GM23338 (cell line): ENCODE measurements around the gene BZW2. TPM values are rescaled to one million over a fixed set of nuclear protein-coding genes. Genes with fewer than 3 reads are reported as not detected.

Source experiments
- ATAC-seq: fragments of 200-7000 bp; cut with Tn5 transposase; 3 replicates; pipeline ENCODE4 v1.9.1; 2020
- DNase-seq: peaks from one replicate; pipeline ENCODE4 v3.0.0-alpha.2; 2015; ENCODE audit warnings: low spot score
- H2AFZ ChIP-seq: fragments of 200-600 bp; sonication (generic); 2 replicates; pipeline ENCODE4 v1.8.0; 2016; ENCODE audit warnings: antibody characterized with exemption, mild to moderate bottlenecking, moderate library complexity
- H3F3A ChIP-seq: fragments of 200-600 bp; sonication (generic); replicated peaks from 2 replicates; pipeline ENCODE4 v1.8.0; 2017; ENCODE audit warnings: antibody characterized with exemption, mixed run types, low read depth
- H3K27ac ChIP-seq: fragments of 200-600 bp; sonication (generic); 2 replicates; pipeline ENCODE4 v1.6.1; 2016; ENCODE audit warnings: low read depth
- H3K27me3 ChIP-seq: fragments of 200-600 bp; sonication (generic); 2 replicates; pipeline ENCODE4 v1.8.0; 2016; ENCODE audit warnings: mild to moderate bottlenecking, mixed run types, moderate library complexity; ENCODE audit not compliant: insufficient read depth
- H3K36me3 ChIP-seq: fragments of 200-600 bp; sonication (generic); 2 replicates; pipeline ENCODE4 v1.8.0; 2016; ENCODE audit warnings: mild to moderate bottlenecking; ENCODE audit not compliant: insufficient read depth
- H3K4me1 ChIP-seq: fragments of 200-600 bp; sonication (generic); 2 replicates; pipeline ENCODE4 v1.8.0; 2016; ENCODE audit warnings: mild to moderate bottlenecking, moderate library complexity; ENCODE audit not compliant: insufficient read depth
- H3K4me2 ChIP-seq: fragments of 200-600 bp; sonication (generic); 2 replicates; pipeline ENCODE4 v1.7.1; 2017; ENCODE audit warnings: mixed run types
- H3K4me3 ChIP-seq: fragments of 200-600 bp; sonication (generic); 2 replicates; pipeline ENCODE4 v1.6.1; 2016; ENCODE audit warnings: mixed run types
- H3K79me2 ChIP-seq: fragments of 200-600 bp; sonication (generic); replicated peaks from 2 replicates; pipeline ENCODE4 v1.8.0; 2017; ENCODE audit warnings: mild to moderate bottlenecking; ENCODE audit not compliant: insufficient read depth
- H3K9me2 ChIP-seq: fragments of 200-600 bp; sonication (generic); 2 replicates; pipeline ENCODE4 v1.8.0; 2017; ENCODE audit not compliant: insufficient read depth
- H4K20me1 ChIP-seq: fragments of 200-600 bp; sonication (generic); replicated peaks from 2 replicates; pipeline ENCODE4 v1.8.0; 2017; ENCODE audit warnings: mild to moderate bottlenecking; ENCODE audit not compliant: insufficient read depth
- H3K27ac Mint-ChIP-seq: 2 replicates; pipeline ENCODE4 v1.8.0; 2020; ENCODE audit warnings: inconsistent platforms, mild to moderate bottlenecking, moderate library complexity, mixed read lengths
- H3K27me3 Mint-ChIP-seq: 3 replicates; pipeline ENCODE4 v1.8.0; 2022; ENCODE audit warnings: low read depth, mild to moderate bottlenecking, moderate library complexity, mixed read lengths, inconsistent platforms; ENCODE audit not compliant: insufficient read depth, poor library complexity
- H3K36me3 Mint-ChIP-seq: 3 replicates; pipeline ENCODE4 v1.8.0; 2021; ENCODE audit warnings: low read depth, mild to moderate bottlenecking, inconsistent platforms, moderate library complexity, mixed read lengths
- H3K4me1 Mint-ChIP-seq: 3 replicates; pipeline ENCODE4 v1.8.0; 2020; ENCODE audit warnings: mild to moderate bottlenecking, inconsistent platforms, mixed read lengths
- H3K4me3 Mint-ChIP-seq: 3 replicates; pipeline ENCODE4 v1.8.0; 2021; ENCODE audit warnings: moderate library complexity, mild to moderate bottlenecking, inconsistent platforms, mixed read lengths
- H3K9me3 Mint-ChIP-seq: 3 replicates; pipeline ENCODE4 v1.8.0; 2020; ENCODE audit warnings: moderate library complexity, mild to moderate bottlenecking, inconsistent platforms, mixed read lengths
- CREB1 ChIP-seq: fragments of 250-450 bp; sonication (Bioruptor Pico); IDR thresholded peaks from 2 replicates; pipeline ENCODE4 v1.5.0; 2020; ENCODE audit warnings: low read depth, mild to moderate bottlenecking, moderate library complexity
- EZH2phosphoT487 ChIP-seq: fragments of 200-600 bp; sonication (generic); IDR thresholded peaks from one replicate; pipeline ENCODE4 v1.8.1; 2018; ENCODE audit warnings: antibody characterized with exemption; ENCODE audit not compliant: unreplicated experiment
- JUNB ChIP-seq: IDR thresholded peaks from one replicate; pipeline ENCODE4 v1.6.1; 2016; ENCODE audit warnings: antibody characterized with exemption; ENCODE audit not compliant: unreplicated experiment
- NANOG ChIP-seq: IDR thresholded peaks from 2 replicates; pipeline ENCODE4 v1.6.1; 2016; ENCODE audit warnings: antibody characterized with exemption, borderline replicate concordance
- POLR2AphosphoS5 ChIP-seq: IDR thresholded peaks from 2 replicates; pipeline ENCODE4 v1.6.1; 2016; ENCODE audit warnings: antibody characterized with exemption, low read depth
- STAT1 ChIP-seq: IDR thresholded peaks from one replicate; pipeline ENCODE4 v1.6.1; 2016; ENCODE audit warnings: antibody characterized with exemption; ENCODE audit not compliant: unreplicated experiment
- ZNF114 ChIP-seq: fragments of 250-450 bp; sonication (Bioruptor Pico); IDR thresholded peaks from 2 replicates; pipeline ENCODE4 v1.5.0; 2020; ENCODE audit warnings: mild to moderate bottlenecking, moderate library complexity
- ZNF331 ChIP-seq: fragments of 250-450 bp; sonication (Bioruptor Pico); IDR thresholded peaks from 2 replicates; pipeline ENCODE4 v1.5.0; 2020; ENCODE audit warnings: low read depth, mild to moderate bottlenecking, moderate library complexity
- polyA plus RNA-seq: library from polyadenylated mRNA; unstranded; fragments of >200 nt; fragmentation: Nextera tagmentation; extraction: Ambion mirVana; gene quantifications from 2 replicates; pipeline ENCODE4 v1.2.1, GENCODE V29; 2016
- total RNA-seq: library from RNA; depleted of rRNA; stranded (reverse); fragments of >200 nt; shearing (Covaris generic); gene quantifications from 2 replicates; pipeline ENCODE4 v1.2.3, GENCODE V29; 2014
- TF ChIP-seq, protein P1 (sequence below): IDR thresholded peaks from 2 replicates; pipeline ENCODE4 v1.6.1; 2016; ENCODE audit warnings: antibody characterized with exemption
- TF ChIP-seq, protein P2 (sequence below): fragments of 250-450 bp; sonication (Bioruptor Pico); IDR thresholded peaks from 2 replicates; pipeline ENCODE4 v1.5.0; 2020; ENCODE audit warnings: mild to moderate bottlenecking, moderate library complexity
- TF ChIP-seq, protein P3 (sequence below): IDR thresholded peaks from one replicate; pipeline ENCODE4 v1.6.1; 2018; ENCODE audit warnings: antibody characterized with exemption; ENCODE audit not compliant: unreplicated experiment
- TF ChIP-seq, protein P4 (sequence below), 2 experiments: fragments of 200-600 bp in 1 of 2; sonication (generic) in 1 of 2; conservative IDR thresholded peaks; 2 replicates each; pipeline versions ENCODE4 v1.5.1 to v1.6.1; 2016 to 2017; ENCODE audit warnings: antibody characterized with exemption in 2 of 2, low read depth in 2 of 2, mild to moderate bottlenecking in 2 of 2, moderate library complexity in 1 of 2

Gene BZW2
- total and polyA plus RNA-seq, 2 experiments from 2014 or later = 88.8 to 108 TPM

DNA sequence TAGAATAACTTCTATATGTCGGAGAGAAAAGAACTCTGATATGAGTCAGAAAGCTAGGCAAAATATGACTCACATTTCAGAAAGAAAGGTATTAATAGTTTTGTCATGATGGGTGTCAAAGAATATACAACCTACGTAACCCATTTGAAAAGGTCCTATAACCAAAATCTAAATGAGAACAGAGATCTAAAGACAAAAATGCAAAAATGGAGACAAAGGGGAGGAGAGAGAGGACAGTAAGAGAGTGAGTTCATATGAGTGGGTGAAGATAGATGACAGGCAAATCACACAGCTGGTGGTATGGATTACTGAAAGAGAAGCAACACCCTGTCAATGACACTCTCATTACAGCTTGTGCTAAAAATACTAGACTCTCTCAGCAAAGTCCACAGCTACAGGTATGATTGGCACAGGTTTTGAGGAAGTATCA lies 26.0 kb upstream of the BZW2 start:
- no peaks in the 10 kb centered on the region for H3F3A ChIP-seq
- H3K9me2 ChIP-seq = no peaks in the 10 kb centered on the region
- Mint-ChIP-seq H3K4me3 (no peak overlapping the region), H3K36me3 (peaks cover 17% of the 10 kb centered on the region; the same call in 2 of the 3 replicates), H3K27ac (no peak overlapping the region), H3K27me3 (no peaks in the 10 kb centered on the region), H3K4me1 (peaks cover 7% of the 10 kb centered on the region), H3K9me3 (no peaks in the 10 kb centered on the region)
- TF ChIP-seq, protein P1, sequence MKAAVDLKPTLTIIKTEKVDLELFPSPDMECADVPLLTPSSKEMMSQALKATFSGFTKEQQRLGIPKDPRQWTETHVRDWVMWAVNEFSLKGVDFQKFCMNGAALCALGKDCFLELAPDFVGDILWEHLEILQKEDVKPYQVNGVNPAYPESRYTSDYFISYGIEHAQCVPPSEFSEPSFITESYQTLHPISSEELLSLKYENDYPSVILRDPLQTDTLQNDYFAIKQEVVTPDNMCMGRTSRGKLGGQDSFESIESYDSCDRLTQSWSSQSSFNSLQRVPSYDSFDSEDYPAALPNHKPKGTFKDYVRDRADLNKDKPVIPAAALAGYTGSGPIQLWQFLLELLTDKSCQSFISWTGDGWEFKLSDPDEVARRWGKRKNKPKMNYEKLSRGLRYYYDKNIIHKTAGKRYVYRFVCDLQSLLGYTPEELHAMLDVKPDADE = no peak
- TF ChIP-seq, protein P2, sequence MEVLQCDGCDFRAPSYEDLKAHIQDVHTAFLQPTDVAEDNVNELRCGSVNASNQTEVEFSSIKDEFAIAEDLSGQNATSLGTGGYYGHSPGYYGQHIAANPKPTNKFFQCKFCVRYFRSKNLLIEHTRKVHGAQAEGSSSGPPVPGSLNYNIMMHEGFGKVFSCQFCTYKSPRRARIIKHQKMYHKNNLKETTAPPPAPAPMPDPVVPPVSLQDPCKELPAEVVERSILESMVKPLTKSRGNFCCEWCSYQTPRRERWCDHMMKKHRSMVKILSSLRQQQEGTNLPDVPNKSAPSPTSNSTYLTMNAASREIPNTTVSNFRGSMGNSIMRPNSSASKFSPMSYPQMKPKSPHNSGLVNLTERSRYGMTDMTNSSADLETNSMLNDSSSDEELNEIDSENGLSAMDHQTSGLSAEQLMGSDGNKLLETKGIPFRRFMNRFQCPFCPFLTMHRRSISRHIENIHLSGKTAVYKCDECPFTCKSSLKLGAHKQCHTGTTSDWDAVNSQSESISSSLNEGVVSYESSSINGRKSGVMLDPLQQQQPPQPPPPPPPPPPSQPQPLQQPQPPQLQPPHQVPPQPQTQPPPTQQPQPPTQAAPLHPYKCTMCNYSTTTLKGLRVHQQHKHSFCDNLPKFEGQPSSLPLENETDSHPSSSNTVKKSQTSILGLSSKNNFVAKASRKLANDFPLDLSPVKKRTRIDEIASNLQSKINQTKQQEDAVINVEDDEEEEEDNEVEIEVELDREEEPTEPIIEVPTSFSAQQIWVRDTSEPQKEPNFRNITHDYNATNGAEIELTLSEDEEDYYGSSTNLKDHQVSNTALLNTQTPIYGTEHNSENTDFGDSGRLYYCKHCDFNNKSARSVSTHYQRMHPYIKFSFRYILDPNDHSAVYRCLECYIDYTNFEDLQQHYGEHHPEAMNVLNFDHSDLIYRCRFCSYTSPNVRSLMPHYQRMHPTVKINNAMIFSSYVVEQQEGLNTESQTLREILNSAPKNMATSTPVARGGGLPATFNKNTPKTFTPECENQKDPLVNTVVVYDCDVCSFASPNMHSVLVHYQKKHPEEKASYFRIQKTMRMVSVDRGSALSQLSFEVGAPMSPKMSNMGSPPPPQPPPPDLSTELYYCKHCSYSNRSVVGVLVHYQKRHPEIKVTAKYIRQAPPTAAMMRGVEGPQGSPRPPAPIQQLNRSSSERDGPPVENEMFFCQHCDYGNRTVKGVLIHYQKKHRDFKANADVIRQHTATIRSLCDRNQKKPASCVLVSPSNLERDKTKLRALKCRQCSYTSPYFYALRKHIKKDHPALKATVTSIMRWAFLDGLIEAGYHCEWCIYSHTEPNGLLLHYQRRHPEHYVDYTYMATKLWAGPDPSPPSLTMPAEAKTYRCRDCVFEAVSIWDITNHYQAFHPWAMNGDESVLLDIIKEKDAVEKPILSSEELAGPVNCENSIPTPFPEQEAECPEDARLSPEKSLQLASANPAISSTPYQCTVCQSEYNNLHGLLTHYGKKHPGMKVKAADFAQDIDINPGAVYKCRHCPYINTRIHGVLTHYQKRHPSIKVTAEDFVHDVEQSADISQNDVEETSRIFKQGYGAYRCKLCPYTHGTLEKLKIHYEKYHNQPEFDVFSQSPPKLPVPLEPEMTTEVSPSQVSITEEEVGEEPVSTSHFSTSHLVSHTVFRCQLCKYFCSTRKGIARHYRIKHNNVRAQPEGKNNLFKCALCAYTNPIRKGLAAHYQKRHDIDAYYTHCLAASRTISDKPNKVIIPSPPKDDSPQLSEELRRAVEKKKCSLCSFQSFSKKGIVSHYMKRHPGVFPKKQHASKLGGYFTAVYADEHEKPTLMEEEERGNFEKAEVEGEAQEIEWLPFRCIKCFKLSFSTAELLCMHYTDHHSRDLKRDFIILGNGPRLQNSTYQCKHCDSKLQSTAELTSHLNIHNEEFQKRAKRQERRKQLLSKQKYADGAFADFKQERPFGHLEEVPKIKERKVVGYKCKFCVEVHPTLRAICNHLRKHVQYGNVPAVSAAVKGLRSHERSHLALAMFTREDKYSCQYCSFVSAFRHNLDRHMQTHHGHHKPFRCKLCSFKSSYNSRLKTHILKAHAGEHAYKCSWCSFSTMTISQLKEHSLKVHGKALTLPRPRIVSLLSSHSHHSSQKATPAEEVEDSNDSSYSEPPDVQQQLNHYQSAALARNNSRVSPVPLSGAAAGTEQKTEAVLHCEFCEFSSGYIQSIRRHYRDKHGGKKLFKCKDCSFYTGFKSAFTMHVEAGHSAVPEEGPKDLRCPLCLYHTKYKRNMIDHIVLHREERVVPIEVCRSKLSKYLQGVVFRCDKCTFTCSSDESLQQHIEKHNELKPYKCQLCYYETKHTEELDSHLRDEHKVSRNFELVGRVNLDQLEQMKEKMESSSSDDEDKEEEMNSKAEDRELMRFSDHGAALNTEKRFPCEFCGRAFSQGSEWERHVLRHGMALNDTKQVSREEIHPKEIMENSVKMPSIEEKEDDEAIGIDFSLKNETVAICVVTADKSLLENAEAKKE (CRISPR knock-in tag) = no peak
- TF ChIP-seq POLR2AphosphoS5 (no peak), ZNF114 (CRISPR knock-in tag) (no peak), CREB1 (CRISPR knock-in tag) (no peak), JUNB (no peak), EZH2phosphoT487 (no peak), ZNF331 (CRISPR knock-in tag) (no peak), NANOG (no peak), STAT1 (no peak)
- TF ChIP-seq, protein P3, sequence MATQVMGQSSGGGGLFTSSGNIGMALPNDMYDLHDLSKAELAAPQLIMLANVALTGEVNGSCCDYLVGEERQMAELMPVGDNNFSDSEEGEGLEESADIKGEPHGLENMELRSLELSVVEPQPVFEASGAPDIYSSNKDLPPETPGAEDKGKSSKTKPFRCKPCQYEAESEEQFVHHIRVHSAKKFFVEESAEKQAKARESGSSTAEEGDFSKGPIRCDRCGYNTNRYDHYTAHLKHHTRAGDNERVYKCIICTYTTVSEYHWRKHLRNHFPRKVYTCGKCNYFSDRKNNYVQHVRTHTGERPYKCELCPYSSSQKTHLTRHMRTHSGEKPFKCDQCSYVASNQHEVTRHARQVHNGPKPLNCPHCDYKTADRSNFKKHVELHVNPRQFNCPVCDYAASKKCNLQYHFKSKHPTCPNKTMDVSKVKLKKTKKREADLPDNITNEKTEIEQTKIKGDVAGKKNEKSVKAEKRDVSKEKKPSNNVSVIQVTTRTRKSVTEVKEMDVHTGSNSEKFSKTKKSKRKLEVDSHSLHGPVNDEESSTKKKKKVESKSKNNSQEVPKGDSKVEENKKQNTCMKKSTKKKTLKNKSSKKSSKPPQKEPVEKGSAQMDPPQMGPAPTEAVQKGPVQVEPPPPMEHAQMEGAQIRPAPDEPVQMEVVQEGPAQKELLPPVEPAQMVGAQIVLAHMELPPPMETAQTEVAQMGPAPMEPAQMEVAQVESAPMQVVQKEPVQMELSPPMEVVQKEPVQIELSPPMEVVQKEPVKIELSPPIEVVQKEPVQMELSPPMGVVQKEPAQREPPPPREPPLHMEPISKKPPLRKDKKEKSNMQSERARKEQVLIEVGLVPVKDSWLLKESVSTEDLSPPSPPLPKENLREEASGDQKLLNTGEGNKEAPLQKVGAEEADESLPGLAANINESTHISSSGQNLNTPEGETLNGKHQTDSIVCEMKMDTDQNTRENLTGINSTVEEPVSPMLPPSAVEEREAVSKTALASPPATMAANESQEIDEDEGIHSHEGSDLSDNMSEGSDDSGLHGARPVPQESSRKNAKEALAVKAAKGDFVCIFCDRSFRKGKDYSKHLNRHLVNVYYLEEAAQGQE = no peak
- TF ChIP-seq, protein P4, sequence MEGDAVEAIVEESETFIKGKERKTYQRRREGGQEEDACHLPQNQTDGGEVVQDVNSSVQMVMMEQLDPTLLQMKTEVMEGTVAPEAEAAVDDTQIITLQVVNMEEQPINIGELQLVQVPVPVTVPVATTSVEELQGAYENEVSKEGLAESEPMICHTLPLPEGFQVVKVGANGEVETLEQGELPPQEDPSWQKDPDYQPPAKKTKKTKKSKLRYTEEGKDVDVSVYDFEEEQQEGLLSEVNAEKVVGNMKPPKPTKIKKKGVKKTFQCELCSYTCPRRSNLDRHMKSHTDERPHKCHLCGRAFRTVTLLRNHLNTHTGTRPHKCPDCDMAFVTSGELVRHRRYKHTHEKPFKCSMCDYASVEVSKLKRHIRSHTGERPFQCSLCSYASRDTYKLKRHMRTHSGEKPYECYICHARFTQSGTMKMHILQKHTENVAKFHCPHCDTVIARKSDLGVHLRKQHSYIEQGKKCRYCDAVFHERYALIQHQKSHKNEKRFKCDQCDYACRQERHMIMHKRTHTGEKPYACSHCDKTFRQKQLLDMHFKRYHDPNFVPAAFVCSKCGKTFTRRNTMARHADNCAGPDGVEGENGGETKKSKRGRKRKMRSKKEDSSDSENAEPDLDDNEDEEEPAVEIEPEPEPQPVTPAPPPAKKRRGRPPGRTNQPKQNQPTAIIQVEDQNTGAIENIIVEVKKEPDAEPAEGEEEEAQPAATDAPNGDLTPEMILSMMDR (conservative IDR thresholded peaks at IDR 0.05; ENCODE audit: low read depth in 2 of 2) = no peak
- H3K4me2 ChIP-seq = no peak overlapping the region
- no peak overlapping the region for H2AFZ ChIP-seq
- no peak for DNase-seq
- H3K27ac ChIP-seq = no peak overlapping the region
- no peak overlapping the region for H3K4me3 ChIP-seq
- ATAC-seq = no peak
- peaks cover 13% of the 10 kb centered on the region; the same call in 1 of the 2 replicates for H3K4me1 ChIP-seq
- no peaks in the 10 kb centered on the region for H4K20me1 ChIP-seq
- H3K27me3 ChIP-seq = no peaks in the 10 kb centered on the region
- H3K36me3 ChIP-seq = no peaks in the 10 kb centered on the region
- no peaks in the 10 kb centered on the region for H3K79me2 ChIP-seq
